SK-N-SH treated with all-trans-retinoic acid at 6 μM for 48 hours (cell line): Measurements from ENCODE around the gene SPR.

Experiments
- ARNTL ChIP-seq: fragments of 450-650 bp; formaldehyde crosslinking; IDR thresholded peaks from 2 replicates; pipeline ENCODE4 v1.5.0; 2020; ENCODE audit warnings: low read depth, mild to moderate bottlenecking, moderate library complexity, borderline replicate concordance
- ISL1 ChIP-seq: fragments of 250-450 bp; sonication (Bioruptor Pico); IDR thresholded peaks from 2 replicates; pipeline ENCODE4 v2.1.2; 2022; ENCODE audit warnings: mild to moderate bottlenecking, moderate library complexity
- PATZ1 ChIP-seq: fragments of 250-450 bp; sonication (Bioruptor Pico); IDR thresholded peaks from 2 replicates; pipeline ENCODE4 v1.8.0; 2020; ENCODE audit warnings: mild to moderate bottlenecking, moderate library complexity, borderline replicate concordance
- POU6F1 ChIP-seq: fragments of 250-450 bp; sonication (Bioruptor Pico); IDR thresholded peaks from 2 replicates; pipeline ENCODE4 v1.8.0; 2021; ENCODE audit warnings: low read depth, mild to moderate bottlenecking, moderate library complexity, borderline replicate concordance
- PPARA ChIP-seq: fragments of 250-450 bp; sonication (Bioruptor Pico); IDR thresholded peaks from 2 replicates; pipeline ENCODE4 v1.5.0; 2020; ENCODE audit warnings: mild to moderate bottlenecking, borderline replicate concordance
- RARB ChIP-seq: fragments of 250-450 bp; sonication (Bioruptor Pico); IDR thresholded peaks from 2 replicates; pipeline ENCODE4 v1.8.0; 2021; ENCODE audit warnings: mild to moderate bottlenecking, moderate library complexity
- TCF4 ChIP-seq: fragments of 250-450 bp; sonication (Bioruptor Pico); IDR thresholded peaks from 2 replicates; pipeline ENCODE4 v1.8.0; 2021; ENCODE audit warnings: mild to moderate bottlenecking, moderate library complexity, borderline replicate concordance
- TOX ChIP-seq: fragments of 250-450 bp; sonication (Bioruptor Pico); IDR thresholded peaks from 2 replicates; pipeline ENCODE4 v1.8.0; 2021; ENCODE audit warnings: mild to moderate bottlenecking, moderate library complexity, borderline replicate concordance
- ZFP30 ChIP-seq: fragments of 450-650 bp; formaldehyde crosslinking; IDR thresholded peaks from 2 replicates; pipeline ENCODE4 v1.5.0; 2022; ENCODE audit warnings: mild to moderate bottlenecking, moderate library complexity
- ZNF8 ChIP-seq: fragments of 450-650 bp; formaldehyde crosslinking; IDR thresholded peaks from 2 replicates; pipeline ENCODE4 v1.5.0; 2020; ENCODE audit warnings: mild to moderate bottlenecking, moderate library complexity

- no peak for TF ChIP-seq TOX (CRISPR knock-in tag)
- no peak for TF ChIP-seq POU6F1 (CRISPR knock-in tag)
- no peak for TF ChIP-seq ZFP30 (CRISPR knock-in tag)
- no peak for TF ChIP-seq RARB (CRISPR knock-in tag)
- no peak for TF ChIP-seq ZNF8 (CRISPR knock-in tag)
- no peak for TF ChIP-seq PATZ1
- no peak for TF ChIP-seq PPARA (CRISPR knock-in tag)
- no peak for TF ChIP-seq ARNTL
- TF ChIP-seq TCF4 (CRISPR knock-in tag): no peak
- TF ChIP-seq ISL1 (CRISPR knock-in tag): no peak
These were observed 43.9 kb upstream of the SPR start for GRCh38 chr2:72843301-72843700.
